Heart left ventricle (tissue), 16 donors: ENCODE data around the gene TNFAIP3. TPM values are rescaled to one million over a fixed set of nuclear protein-coding genes. Genes with fewer than 3 reads are reported as not detected.

Experiments used
- ATAC-seq, 4 donors: fragments of 200-7000 bp; cut with Tn5 transposase; one replicate each; pipeline ENCODE4 v1.9.1; 2020 to 2022; ENCODE audit warnings: moderate library complexity in 4 of 4, mild to moderate bottlenecking in 3 of 4, moderate number of reproducible peaks in 1 of 4
- DNase-seq, 5 donors: peaks; one replicate each; pipeline ENCODE4 v3.0.0-alpha.2; 2020
- H3K27ac ChIP-seq, 12 donors: fragments of 200-600 bp; sonication (generic) in 4 of 12; one replicate each; pipeline versions ENCODE4 v1.5.0 to v1.8.0; 2016 to 2022; ENCODE audit warnings: mild to moderate bottlenecking in 2 of 12
- H3K27me3 ChIP-seq, 9 donors: fragments of 200-600 bp; sonication (generic) in 2 of 9; one replicate each; pipeline versions ENCODE4 v1.5.1 to v1.8.0; 2016 to 2022; ENCODE audit warnings: mild to moderate bottlenecking in 3 of 9
- H3K36me3 ChIP-seq, 9 donors: fragments of 200-600 bp; sonication (generic) in 2 of 9; one replicate each; pipeline versions ENCODE4 v1.5.0 to v1.8.0; 2018 to 2022; ENCODE audit warnings: mild to moderate bottlenecking in 2 of 9
- H3K4me1 ChIP-seq, 12 donors: fragments of 200-600 bp; sonication (generic) in 4 of 12; one replicate each; pipeline versions ENCODE4 v1.5.0 to v1.8.0; 2016 to 2022; ENCODE audit warnings: mild to moderate bottlenecking in 3 of 12
- H3K4me3 ChIP-seq, 12 donors: fragments of 200-600 bp; sonication (generic) in 4 of 12; one replicate each; pipeline versions ENCODE4 v1.5.0 to v1.8.0; 2017 to 2022; ENCODE audit warnings: mild to moderate bottlenecking in 9 of 12, moderate library complexity in 4 of 12
- H3K9me3 ChIP-seq, 12 donors: fragments of 200-600 bp; sonication (generic) in 4 of 12; one replicate each; pipeline versions ENCODE4 v1.5.0 to v1.8.0; 2016 to 2022; ENCODE audit warnings: mild to moderate bottlenecking in 1 of 12
- CTCF ChIP-seq, 12 donors: fragments of 200-600 bp; sonication (generic) in 4 of 12; IDR thresholded peaks; one replicate each; pipeline versions ENCODE4 v1.5.0 to v1.8.0; 2018 to 2022; ENCODE audit warnings: antibody characterized with exemption in 12 of 12, mild to moderate bottlenecking in 5 of 12
- POLR2A ChIP-seq, 2 donors: fragments of 450-650 bp; IDR thresholded peaks; one replicate each; pipeline ENCODE4 v1.6.1; 2017; ENCODE audit warnings: antibody characterized with exemption in 2 of 2, mild to moderate bottlenecking in 2 of 2, moderate library complexity in 2 of 2
- WGBS, 4 donors: extraction: QIAGEN DNeasy Blood & Tissue Kit in 2 of 4; methylation state at CpG; one replicate each; pipeline versions ENCODE4 v1.1.5 to v1.1.7; 2013 to 2018; 5-methylcytosine and 5-hydroxymethylcytosine counted together
- intact Hi-C, 10 donors: fragments of 100-400 bp; cut with DNase I; formaldehyde crosslinking; loops; one replicate each; pipeline versions ENCODE4 v1.11.1 to v1.14.2; 2022
- polyA plus RNA-seq, 2 donors: library from polyadenylated mRNA; stranded (reverse); fragments of 200-250 nt; gene quantifications; one replicate each; pipeline ENCODE4 v1.2.3, GENCODE V29; 2013
- total RNA-seq, 9 donors: library from RNA; depleted of rRNA in 2 of 9; stranded (reverse); fragments of >200 nt in 2 of 9; fragmentation: NEBNext Ultra II Directional in 3 of 9; extraction: Animal tissue kit (Norgen Biotek cat#: 25700) in 3 of 9; gene quantifications; one replicate each; pipeline versions ENCODE4 v1.1.0 to v1.2.4, GENCODE V29; 2016 to 2023
- donor health status: ischemic (EF 13 %, LVEDD 7.1; RV severe dilation, severe dysfunction).
- donor health status: healthy with polysubstance abuse.
- donor health status: DM: no; HTN: yes; CAD: no.
- donor health status: DM: no; HTN: no; CAD: no.
- donor health status: ischemic (EF 25% LVEDD 6.9; RV normal size, moderate dysfunction).
- donor health status: ischemic (EF 25% LVEDD 5.7; RV mildly dilated, moderate dysfunction).
- donor health status: healthy.
- donor health status: DM: yes; HTN: yes; CAD: no.
- donor health status: ischemic (EF 35%, LVEDD 5.7; RV mildly dilated, moderate dysfunction).
- donor health status: nonischemic (EF 11% LVEDD 7.7; RV severe dilation, severe dysfunction).
- donor health status: DM: yes; HTN: yes; CAD: no.
- donor health status: PGD.
- donor health status: ischemic (EF 29% LVEDD 5.4; RV normal size, mild dysfunction).
- donor health status: nonischemic (EF 23%, LVEDD 6.1; RV moderate dilation, normal function).

TNFAIP3 gene
- total and polyA plus RNA-seq, 11 donors = 3.0 to 33.7 (median 4.7) TPM

GRCh38 chr6:137824896-137825295 lies 42.2 kb upstream of the TNFAIP3 start:
- 64 to 90% (median 68%) methylated on average over 2 of the region's 2 CpGs for WGBS, 4 donors
- peaks cover 0 to 4% (median 0%) of the 10 kb centered on the region in 12 donors for H3K9me3 ChIP-seq
- H3K4me1 ChIP-seq = peaks cover 0 to 48% (median 6%) of the 10 kb centered on the region in 12 donors
- H3K36me3 ChIP-seq = no peaks in the 10 kb centered on the region
- H3K27me3 ChIP-seq = no peaks in the 10 kb centered on the region
- peak overlapping the region in 2 of 12 donors; percentile 33 to 73 for H3K27ac ChIP-seq
- no peak for TF ChIP-seq CTCF (IDR thresholded peaks at IDR 0.05)
- no peak for TF ChIP-seq POLR2A (IDR thresholded peaks at IDR 0.05)
- DNase-seq = no peak
- peak in 1 of 4 donors; percentile 49 for ATAC-seq
- no peak overlapping the region for H3K4me3 ChIP-seq
- intact Hi-C loops = no loop called here

GRCh38 chr6:137827411-137827940 lies 39.6 kb upstream of the TNFAIP3 start:
- Histone ChIP-seq H3K36me3 (no peaks in the 10 kb centered on the region), H3K27ac (no peak overlapping the region), H3K9me3 (peaks cover 0 to 4% (median 0%) of the 10 kb centered on the region in 12 donors), H3K27me3 (no peaks in the 10 kb centered on the region), H3K4me1 (peaks cover 0 to 34% (median 3%) of the 10 kb centered on the region in 12 donors), H3K4me3 (no peak overlapping the region)
- DNase-seq (no peak), ATAC-seq (no peak)
- TF ChIP-seq CTCF (IDR thresholded peaks at IDR 0.05) (no peak), POLR2A (IDR thresholded peaks at IDR 0.05) (no peak)
- intact Hi-C loops = no loop called here
- WGBS, 4 donors = 88 to 96% (median 95%) methylated on average over 5 of the region's 5 CpGs

- 87 to 97% (median 92%) methylated on average over 4 of the region's 4 CpGs for WGBS, 4 donors
- no peak for ATAC-seq
Observed at GRCh38 chr6:137827977-137828810, 38.9 kb upstream of the TNFAIP3 start.

More at GRCh38 chr6:137827977-137828810, 38.9 kb upstream of the TNFAIP3 start:
- Histone ChIP-seq H3K36me3 (no peaks in the 10 kb centered on the region), H3K27me3 (no peaks in the 10 kb centered on the region), H3K9me3 (peaks cover 0 to 4% (median 0%) of the 10 kb centered on the region in 12 donors), H3K27ac (no peak overlapping the region), H3K4me3 (no peak overlapping the region), H3K4me1 (peaks cover 0 to 27% (median 3%) of the 10 kb centered on the region in 12 donors)
- no peak for TF ChIP-seq POLR2A (IDR thresholded peaks at IDR 0.05)
- no peak for TF ChIP-seq CTCF (IDR thresholded peaks at IDR 0.05)
- intact Hi-C loops = no loop called here
- no peak for DNase-seq
